HG02852 (cell line): ENCODE measurements around the gene TAAR8.
A peak's percentile ranks its signal among the peaks of the same experiment; 100 is the strongest.
"Not testable (repeated sequence)": the region's sequence is repeated elsewhere in the genome, so short reads cannot be mapped to it uniquely, and the experiment has no call there.

Experiments used
- ATAC-seq: cut with Tn5 transposase; IDR thresholded peaks from one replicate; pipeline ENCODE4 v1.9.1; 2021; ENCODE audit warnings: mild to moderate bottlenecking, moderate library complexity; ENCODE audit not compliant: unreplicated experiment

Gene TAAR8

GRCh38 chr6:132552372-132552771 lies at the start of gene TAAR8:
Gene TAAR8 (plus strand): TSS chr6:132552672. CDS start chr6:132552693, 21 bp downstream.
- ATAC-seq: no peak

GRCh38 chr6:132504757-132505156 lies 47.7 kb upstream of the TAAR8 start:
- ATAC-seq: no peak

- no peak for ATAC-seq
Observed at GRCh38 chr6:132505158-132505557, 47.3 kb upstream of the TAAR8 start.

- no peak for ATAC-seq
Observed at GRCh38 chr6:132506461-132506860, 46.0 kb upstream of the TAAR8 start.

- ATAC-seq: no peak
Observed at GRCh38 chr6:132506869-132507808, 45.3 kb upstream of the TAAR8 start.

- ATAC-seq: no peak
Observed at GRCh38 chr6:132511210-132511830, 41.2 kb upstream of the TAAR8 start.

GRCh38 chr6:132511831-132512220 lies 40.6 kb upstream of the TAAR8 start:
- no peak for ATAC-seq

GRCh38 chr6:132512342-132512637 lies 40.2 kb upstream of the TAAR8 start:
- ATAC-seq: no peak

- ATAC-seq: peak; percentile 91
Observed at GRCh38 chr6:132512638-132513632, 39.5 kb upstream of the TAAR8 start, which contains the start of gene STX7. Gene STX7 (minus strand): TSS chr6:132513116. CDS start chr6:132503530, 9,586 bp downstream.

- ATAC-seq: no peak
Observed at GRCh38 chr6:132513831-132514545, 38.5 kb upstream of the TAAR8 start.

- ATAC-seq: no peak
Observed at GRCh38 chr6:132515386-132515785, 37.1 kb upstream of the TAAR8 start.

GRCh38 chr6:132520953-132521352 lies 31.5 kb upstream of the TAAR8 start:
- ATAC-seq: no peak

- ATAC-seq: no peak
Observed at GRCh38 chr6:132524646-132525045, 27.8 kb upstream of the TAAR8 start.

GRCh38 chr6:132525866-132526265 lies 26.6 kb upstream of the TAAR8 start:
- no peak for ATAC-seq

- no peak for ATAC-seq
Observed at GRCh38 chr6:132526461-132526860, 26.0 kb upstream of the TAAR8 start.

GRCh38 chr6:132527791-132528190 lies 24.7 kb upstream of the TAAR8 start:
- ATAC-seq: no peak

- peak; percentile 91 for ATAC-seq
Observed at GRCh38 chr6:132530293-132530974, 22.0 kb upstream of the TAAR8 start.

GRCh38 chr6:132534546-132534945 lies 17.9 kb upstream of the TAAR8 start:
- ATAC-seq: not testable (repeated sequence)

- no peak for ATAC-seq
Observed at GRCh38 chr6:132537145-132537544, 15.3 kb upstream of the TAAR8 start.

- ATAC-seq: no peak
Observed at GRCh38 chr6:132537977-132538376, 14.5 kb upstream of the TAAR8 start, which contains the start of gene TAAR9. Gene TAAR9 (plus strand): TSS chr6:132538277. CDS start chr6:132538290, 13 bp downstream.
